ENCODE measurements around the gene ZKSCAN2.

The ZKSCAN2 gene

GRCh38 chr16:25257470-25257955 lies at the start of gene ZKSCAN2:
ZKSCAN2 (minus strand) TSS chr16:25257845; CDS start chr16:25257127, 718 bp downstream.
- DNase-seq, result peak in 1 of 2 experiments; percentile 38

GRCh38 chr16:25299792-25300590 lies 42.3 kb upstream of the ZKSCAN2 start:
- no peak for DNase-seq

GRCh38 chr16:25298165-25298872 lies 40.7 kb upstream of the ZKSCAN2 start:
- no peak for DNase-seq

GRCh38 chr16:25297151-25297787 lies 39.6 kb upstream of the ZKSCAN2 start:
- no peak for DNase-seq

GRCh38 chr16:25291580-25291979 lies 33.9 kb upstream of the ZKSCAN2 start:
- DNase-seq, result no peak

GRCh38 chr16:25289466-25289865 lies 31.8 kb upstream of the ZKSCAN2 start:
- DNase-seq, result no peak

- DNase-seq, result no peak
Measured at GRCh38 chr16:25279491-25279890, 21.8 kb upstream of the ZKSCAN2 start.

GRCh38 chr16:25271421-25271820 lies 13.8 kb upstream of the ZKSCAN2 start:
- no peak for DNase-seq

GRCh38 chr16:25270577-25270976 lies 12.9 kb upstream of the ZKSCAN2 start:
- DNase-seq, result no peak

- DNase-seq, result no peak
Measured at GRCh38 chr16:25269879-25270278, 12.2 kb upstream of the ZKSCAN2 start.

GRCh38 chr16:25265968-25266367 lies 8.3 kb upstream of the ZKSCAN2 start:
- no peak for DNase-seq

- peak in 1 of 2 experiments; percentile 10 for DNase-seq
Measured at GRCh38 chr16:25264597-25264996, 7.0 kb upstream of the ZKSCAN2 start.

- DNase-seq, result no peak
Measured at GRCh38 chr16:25260416-25260815, 2.8 kb upstream of the ZKSCAN2 start.

- no peak for DNase-seq
Measured at GRCh38 chr16:25258861-25259179, 1.2 kb upstream of the ZKSCAN2 start.

GRCh38 chr16:25257956-25258860 lies 563 bp upstream of the ZKSCAN2 start:
- peak; percentile 45 to 59 for DNase-seq

GRCh38 chr16:25256695-25257469 lies 763 bp downstream of the ZKSCAN2 start:
- DNase-seq, result peak in 1 of 2 experiments; percentile 32

GRCh38 chr16:25253322-25253721 lies 4.3 kb downstream of the ZKSCAN2 start:
- no peak for DNase-seq

GRCh38 chr16:25250467-25250866 lies 7.2 kb downstream of the ZKSCAN2 start:
- DNase-seq, result no peak

- DNase-seq, result no peak
Measured at GRCh38 chr16:25235991-25236390, 21.7 kb downstream of the ZKSCAN2 start.

GRCh38 chr16:25228372-25228771 lies 29.3 kb downstream of the ZKSCAN2 start:
- no peak for DNase-seq

- no peak for DNase-seq
Measured at GRCh38 chr16:25224731-25225319, 32.8 kb downstream of the ZKSCAN2 start.
